NCI-H460 (cell line): ENCODE measurements around the gene YTHDC1. TPM values are rescaled to one million over a fixed set of nuclear protein-coding genes. Genes with fewer than 3 reads are reported as not detected.

ENCODE experiments used
- DNase-seq: peaks from one replicate; pipeline ENCODE4 v3.0.0-alpha.2; 2016; ENCODE audit warnings: low read depth; ENCODE audit errors: extremely low read depth
- total RNA-seq: library from RNA; depleted of rRNA; stranded (reverse); fragments of >200 nt; shearing (Covaris generic); gene quantifications from 2 replicates; pipeline ENCODE4 v1.2.3, GENCODE V29; 2014

The YTHDC1 gene
- total RNA-seq, 1 experiment from 2014 or later = 38.8 TPM

DNA sequence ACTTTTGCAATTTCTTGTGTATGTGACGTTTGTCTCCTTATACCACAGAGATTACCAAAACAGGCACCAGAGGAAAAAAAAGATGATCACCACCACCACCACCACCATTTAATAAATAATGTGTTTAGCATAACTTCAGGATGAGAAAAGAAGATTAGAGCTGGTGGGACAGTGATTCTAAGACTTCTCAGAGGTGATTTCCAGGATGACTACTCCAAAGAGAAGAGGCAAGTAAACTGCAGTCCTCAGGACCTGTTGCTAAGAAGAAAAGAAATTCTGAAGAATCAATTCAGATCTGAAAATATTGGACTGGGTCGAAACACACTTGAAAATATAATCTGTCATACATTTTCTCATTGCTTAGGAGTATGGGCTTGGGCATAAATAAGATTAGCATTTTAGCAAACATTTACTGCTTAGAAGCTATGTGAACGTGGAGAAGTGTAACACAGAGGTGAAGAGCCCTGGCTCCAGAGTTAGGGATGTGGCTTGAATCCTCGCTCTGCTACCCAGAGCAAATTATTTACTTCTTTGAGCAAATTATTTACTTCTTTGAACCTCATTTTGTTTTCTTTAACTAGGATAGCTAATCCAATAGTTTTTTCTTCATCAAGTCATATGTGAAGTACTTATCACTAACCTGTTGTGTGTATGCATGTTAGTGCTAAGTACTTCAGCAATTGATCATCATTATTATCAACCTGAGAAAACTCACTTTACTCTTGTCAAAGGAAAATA is 10.5 kb upstream of the YTHDC1 start:
- DNase-seq = no peak

DNA sequence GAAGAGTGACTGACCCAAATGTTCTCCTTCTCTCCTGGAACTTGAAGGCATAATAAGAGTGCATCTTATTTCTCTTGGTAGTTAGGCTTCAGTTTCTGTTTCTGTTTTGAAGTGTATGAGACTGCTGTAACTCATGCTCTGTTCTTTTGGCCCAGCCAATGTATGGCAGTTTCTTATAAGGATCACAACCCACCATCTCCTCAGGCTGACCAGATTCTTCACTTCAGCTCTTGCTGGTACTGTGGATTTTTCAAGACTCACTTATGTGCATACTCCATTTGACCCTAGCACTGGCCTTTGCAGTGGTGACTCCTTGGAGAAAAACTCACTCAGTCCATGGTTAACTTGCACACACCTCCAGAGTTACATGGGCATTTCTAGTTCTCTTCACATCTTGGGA is 9.6 kb upstream of the YTHDC1 start:
- no peak for DNase-seq

DNA sequence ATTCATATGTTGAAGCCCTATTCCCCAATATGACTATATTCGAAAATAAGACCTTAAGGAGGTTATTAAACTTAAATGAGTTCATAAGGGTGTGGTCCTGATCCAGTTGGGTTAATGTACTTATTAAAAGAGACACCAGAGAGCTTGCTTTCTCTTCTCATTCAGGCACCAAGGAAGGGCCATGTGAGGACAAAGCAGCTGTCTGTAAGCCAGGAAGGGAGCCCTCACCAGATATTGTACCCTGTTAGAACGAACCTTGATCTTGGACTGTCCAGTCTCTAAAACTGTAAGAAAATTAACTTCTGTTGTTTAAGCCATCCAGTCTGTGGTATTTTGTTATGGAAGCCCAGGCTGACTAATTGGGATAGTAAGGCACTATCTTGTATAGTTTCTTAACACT is 9.1 kb upstream of the YTHDC1 start:
- no peak for DNase-seq

DNA sequence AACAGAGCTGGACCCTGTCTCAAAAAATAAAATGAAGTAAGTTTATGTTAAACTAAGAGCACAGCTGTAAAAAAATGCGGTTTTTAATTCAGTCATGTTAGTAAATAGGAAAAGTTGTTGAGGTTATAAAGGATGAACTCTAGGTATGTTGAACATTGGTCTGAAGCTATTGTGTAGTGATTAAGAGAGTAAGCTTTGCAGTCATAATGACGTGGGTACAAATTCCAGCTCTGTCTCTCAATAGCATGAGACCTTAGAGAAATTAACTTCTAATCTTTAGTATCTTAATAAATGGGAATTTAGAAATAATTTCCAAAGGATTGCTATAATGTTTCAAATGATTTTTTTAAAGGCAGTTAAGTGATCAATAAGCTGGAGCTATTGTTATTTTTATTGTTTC is 2.9 kb upstream of the YTHDC1 start:
- DNase-seq = no peak

DNA sequence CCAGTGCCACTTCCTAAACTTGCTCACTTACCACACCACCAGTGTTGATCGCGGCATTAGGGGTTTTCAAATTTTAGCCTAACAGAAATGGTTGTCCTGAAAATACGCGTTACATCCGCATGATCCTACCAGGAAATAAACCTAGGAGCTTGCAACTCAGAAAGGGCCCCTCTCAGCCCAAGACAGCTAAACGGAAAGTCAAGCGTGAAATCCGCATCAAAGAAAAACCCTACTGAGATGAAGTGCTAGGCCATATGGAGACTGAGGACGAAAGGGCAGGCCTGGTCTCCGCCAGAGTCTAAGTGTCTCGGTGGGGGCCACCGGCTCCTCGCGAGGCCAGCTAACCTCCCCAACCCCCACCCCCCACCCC is 626 bp downstream of the YTHDC1 start:
- DNase-seq = no peak

DNA sequence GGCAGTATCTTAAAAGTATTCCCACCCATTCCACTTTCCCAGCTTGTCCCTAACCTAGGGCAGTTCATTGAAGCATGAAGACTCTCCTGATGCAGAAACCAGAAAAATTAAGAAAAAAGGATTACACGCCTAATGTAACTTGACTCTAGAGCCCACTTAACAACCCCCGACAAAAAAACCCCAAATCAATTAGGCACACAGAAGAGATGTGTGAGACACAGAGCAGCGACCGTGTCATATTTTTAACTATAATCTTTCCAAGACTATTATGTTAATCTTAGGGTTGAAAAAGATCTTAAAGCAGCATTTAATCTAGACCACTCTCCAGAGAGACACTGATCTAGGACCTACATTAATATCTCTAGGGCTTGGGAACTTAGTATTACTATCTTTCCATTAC is 1.3 kb downstream of the YTHDC1 start:
- DNase-seq = no peak

DNA sequence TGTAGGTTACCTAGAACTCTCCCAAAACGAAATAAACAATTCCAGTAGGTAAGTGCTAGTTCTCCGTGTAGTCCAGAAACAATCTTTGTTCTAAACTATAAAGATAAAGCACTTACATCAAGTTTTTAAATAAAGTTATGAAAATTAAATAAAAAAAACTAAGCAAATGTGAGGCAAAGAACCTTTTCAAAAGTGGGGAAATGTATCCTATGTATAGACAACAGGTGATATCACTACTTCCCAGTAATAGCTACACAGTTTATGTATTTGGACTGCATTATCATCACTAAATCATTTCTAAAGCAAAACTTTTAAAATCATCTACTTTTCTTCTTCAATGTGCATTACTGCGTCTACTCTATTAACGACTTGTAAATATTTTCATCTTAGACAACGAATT is 2.0 kb downstream of the YTHDC1 start:
- no peak for DNase-seq

DNA sequence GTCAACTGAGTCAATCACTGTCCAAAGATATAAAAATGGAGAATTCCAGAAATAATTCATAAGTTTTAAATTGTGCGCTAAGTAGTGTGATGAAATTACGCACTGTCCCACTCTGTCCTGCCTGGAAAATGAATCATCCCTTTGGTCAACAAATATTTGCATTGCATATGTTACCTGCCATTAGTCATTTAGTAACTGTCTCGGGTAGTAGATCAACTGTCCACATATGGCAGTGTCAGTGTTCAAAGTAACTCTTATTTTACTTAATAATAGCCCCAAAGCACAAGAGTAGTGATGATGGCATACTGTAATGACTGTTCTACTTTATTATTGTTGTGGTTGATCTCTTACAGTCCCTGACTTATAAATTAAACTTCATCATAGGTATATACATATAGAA is 3.4 kb downstream of the YTHDC1 start:
- DNase-seq = no peak

DNA sequence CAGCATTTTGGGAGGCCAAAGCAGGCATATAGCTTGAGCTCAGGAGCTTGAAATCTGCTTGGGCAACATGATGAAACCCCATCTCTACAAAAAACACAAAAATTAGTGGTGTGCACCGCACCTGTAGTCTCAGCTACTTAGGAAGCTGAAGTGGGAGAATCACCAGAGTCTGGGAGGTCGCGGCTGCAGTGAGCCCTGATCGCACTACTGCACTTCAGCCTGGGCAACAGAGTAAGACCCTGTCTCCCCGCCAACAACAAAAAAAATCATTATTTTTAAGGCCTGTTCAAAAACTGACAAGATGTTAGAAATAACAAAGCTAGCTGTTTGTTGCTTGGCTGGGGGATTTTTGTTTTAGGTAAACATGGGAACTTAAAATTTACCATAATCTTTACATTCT is 5.1 kb downstream of the YTHDC1 start:
- no peak for DNase-seq

DNA sequence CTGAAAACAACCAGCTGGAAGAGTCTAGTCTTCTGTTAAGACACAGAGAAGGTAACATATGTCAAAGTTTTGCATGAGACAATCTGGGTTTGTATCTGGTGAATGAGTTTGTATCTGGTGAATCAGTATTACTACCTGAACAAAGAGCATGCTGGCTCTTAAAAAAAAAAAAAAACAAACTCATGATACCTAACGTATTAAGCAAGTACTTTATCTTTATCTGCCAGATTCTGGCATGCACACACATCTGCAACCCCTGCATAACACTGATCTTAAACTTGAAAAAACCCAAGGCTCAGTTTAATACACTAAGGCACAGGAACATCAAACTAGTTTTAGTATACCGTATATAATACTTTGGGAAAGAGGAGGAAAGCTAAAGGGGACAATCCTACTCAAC is 5.8 kb downstream of the YTHDC1 start:
- no peak for DNase-seq

DNA sequence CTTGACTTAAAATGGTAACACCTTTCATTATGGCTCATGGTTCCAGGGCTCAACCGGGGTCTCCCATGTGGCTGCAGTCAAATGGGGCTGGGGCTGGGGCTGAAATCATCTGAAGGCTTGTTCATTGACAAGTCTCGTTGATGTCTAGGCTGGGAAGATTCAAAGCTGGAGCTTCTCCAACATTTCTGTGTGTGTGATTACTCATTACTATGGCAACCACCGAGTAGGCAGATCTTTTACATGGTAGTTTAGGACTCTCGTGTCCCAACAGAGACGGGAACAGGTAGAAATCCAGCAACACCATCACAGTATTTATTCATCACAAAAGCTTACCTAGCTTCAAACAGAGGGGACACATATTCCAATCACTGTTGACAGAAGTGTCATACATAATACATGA is 7.8 kb downstream of the YTHDC1 start:
- DNase-seq = no peak

DNA sequence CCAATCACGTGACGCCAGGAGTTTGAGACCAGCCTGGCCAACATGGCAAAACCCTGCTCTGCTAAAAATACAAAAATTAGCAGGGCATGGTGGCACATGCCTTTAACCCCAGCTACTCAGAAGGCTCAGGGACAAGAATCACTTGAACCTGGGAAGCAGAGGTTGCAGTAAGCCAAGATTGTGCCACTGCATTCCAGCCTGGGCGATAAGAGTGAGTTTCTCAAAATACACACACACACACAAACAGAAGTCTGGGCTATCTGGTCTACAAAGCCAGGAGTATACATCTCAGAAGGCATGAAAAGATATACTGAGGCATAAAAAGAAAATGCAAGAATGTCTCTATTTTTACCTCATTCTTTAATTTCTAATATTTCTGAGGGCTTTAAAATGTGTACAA is 11.3 kb downstream of the YTHDC1 start:
- no peak for DNase-seq

DNA sequence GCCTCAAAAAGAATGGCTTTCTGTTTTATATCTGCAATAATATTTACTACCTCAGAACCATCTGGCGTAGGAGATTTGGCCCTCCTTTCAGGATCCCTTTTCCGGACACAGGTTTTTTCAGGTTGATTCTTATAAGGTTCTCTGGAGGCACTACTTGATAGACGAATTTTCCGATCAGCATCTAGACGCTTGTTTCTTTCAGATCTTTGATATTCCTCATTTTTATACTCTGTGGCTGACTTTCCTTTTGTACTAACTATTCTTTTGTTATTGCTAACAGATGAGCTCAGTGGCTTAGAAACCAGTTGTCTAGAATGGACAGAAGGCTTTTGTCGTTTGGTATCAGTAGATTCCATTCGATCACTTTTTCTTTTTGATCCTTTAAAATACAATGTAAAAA is 12.4 kb downstream of the YTHDC1 start:
- DNase-seq = no peak

DNA sequence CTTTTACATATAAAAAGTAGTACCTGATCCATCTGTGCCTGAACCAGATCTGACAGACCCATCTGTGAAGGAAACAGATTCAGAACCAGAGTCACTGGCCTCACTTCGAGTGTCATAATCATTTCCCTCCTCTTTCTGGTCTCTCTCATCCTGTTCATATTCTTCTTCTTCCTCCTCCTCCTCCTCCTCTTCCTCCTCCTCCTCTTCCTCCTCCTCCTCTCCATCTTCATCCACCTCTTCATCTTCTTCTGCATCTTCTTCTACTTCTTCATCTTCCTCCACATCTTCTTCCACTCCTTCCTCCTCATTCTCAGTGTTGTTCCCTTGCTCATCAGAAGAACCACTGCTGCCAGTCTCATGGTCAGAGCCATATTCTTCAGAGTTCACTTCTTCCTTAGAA is 12.9 kb downstream of the YTHDC1 start:
- no peak for DNase-seq

DNA sequence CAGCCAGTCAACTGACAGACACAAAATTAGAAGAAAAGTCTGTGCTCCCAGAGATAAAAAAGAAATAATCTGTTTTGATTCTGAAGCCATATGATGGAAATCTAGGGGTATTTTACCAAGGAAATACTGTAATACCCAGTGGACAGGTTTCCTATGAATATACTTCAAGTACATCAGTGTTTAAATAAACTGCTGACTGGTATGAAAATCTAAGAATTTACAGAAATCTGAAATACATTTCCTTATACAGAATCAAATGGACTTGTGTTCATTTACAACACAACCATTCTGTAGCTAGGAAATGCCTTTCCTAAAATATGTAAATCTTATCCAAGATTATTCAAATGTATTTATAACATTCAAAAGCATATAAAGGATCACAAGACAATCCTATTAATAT is 13.4 kb downstream of the YTHDC1 start:
- no peak for DNase-seq

DNA sequence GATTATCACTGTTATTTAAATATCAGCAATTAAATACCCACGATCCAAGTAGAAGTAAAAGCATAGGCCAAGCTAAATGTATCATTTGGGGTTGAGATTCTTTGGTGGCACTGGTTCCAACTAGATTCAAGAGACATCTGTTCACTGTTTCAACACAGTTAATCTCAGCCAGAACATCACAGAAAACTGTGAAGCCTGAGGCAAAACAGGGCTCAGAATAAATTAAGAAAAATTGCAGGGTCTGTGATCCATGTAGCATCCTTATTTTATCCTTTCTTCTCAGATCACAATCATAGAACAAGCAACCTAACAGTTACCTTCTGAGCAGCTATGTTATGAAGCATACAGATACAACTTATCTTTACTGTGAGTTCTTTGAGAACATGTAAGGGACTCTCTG is 23.7 kb downstream of the YTHDC1 start:
- no peak for DNase-seq

DNA sequence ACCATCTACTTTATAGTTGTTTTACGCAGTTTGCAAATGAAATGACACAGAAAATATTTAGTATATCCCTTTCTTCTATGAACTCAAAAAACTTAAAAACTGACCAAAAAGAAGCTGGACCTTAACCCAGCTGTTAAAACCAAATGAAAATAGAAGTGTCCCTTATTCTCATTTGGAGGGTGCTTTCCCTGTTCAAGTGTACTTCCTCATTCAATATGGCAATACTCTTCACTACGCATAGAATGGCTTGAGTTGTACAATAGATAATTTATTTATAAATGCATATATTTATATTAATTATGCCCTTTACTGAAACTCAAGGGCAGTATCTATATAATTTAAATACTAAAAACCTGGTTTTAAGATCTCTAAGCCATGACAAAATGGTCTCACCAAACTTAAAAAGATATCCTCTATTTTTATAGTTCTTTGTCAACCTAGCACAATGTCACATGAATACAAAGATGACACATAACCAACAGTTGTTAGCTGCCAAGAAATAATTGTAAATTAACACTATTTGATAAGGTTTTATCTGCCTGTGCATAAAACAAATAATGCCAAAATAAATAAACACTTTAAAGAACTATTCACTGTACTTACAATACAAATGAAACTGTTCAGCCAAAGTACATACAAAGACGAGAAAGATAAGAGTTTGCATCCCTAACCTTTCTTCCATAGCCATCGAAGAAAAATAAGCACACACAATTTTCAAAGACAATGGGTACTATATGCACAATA is 25.2 kb downstream of the YTHDC1 start:
- DNase-seq = no peak

DNA sequence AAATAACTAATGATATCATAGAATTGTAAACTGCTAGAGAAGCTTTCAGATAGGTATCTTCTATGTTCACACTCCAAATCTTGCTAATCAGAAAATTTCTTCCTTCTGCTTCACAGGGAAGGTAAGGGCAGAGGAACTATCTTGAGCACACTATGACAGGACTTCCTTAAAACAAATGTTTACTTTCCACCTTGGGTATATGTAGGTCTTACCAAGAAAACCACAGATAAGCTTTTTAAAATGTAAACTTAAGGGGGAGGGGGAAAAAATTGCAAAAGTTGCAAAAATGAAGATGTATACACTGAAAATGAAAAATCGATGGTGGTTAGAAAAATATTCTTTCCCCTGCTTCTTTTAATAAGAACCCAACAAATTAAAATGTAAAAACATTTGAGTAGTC is 30.9 kb downstream of the YTHDC1 start:
- DNase-seq = no peak

DNA sequence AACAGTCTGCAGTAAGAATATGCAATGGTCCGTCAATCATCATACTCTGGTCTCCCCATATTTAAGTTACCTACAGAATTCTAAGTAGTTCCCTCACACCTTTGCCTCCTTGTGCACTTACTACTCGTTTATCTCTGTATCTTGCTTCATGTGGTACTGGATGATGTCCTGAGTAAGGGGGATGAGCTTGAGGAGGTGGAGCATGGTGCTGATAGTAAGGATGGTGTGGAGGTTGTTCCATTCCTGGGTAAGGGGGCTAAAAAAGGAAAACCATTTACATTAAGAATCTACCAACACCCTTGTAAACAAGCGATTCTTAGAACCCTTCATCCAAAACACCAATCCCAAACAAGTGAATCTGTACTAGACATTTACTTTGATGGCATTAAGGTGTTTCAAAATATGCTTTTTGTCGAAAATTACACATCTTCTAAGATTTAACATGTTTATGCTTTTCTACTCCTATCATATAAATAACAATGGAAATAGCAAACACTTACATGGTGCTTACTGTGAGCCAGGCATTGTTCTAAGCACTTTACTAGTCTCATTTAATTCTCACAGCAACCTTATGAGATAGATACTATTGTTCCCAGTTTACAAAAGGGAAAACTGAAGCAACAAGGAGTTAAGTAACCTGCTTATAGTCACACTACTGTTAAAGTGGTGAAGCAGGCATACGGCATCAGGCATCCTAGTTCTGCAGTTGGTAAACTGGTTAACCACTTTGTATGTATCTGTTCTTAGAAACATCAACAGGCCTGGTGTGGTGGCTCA is 33.5 kb downstream of the YTHDC1 start:
- DNase-seq = no peak

DNA sequence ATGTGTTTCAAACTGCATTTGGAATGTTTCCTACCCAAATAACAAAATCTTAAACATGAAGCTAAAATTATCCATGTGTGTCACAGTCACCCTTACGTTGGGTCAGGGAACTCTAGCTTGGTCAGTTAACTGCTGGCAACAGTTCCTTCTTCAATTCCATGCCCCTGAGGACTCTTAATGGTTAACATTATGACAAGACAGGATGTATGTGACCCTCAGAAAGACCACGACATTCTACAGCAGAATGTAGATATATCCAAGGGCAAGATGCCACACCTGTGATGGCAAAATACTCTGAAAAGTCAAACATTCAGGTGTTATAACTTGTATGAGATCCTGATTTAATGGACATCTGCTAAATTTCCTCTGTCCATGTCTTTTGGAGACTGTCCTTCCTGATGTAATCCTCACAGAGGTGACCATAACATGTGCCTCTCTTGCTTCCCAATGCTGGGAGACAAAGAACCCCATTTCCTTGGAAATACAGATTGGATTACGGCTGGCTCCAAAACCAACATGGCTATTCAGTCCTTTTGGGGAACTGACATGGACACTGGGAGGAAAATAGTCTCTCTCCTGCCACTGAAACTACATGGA is 39.1 kb downstream of the YTHDC1 start:
- no peak for DNase-seq

DNA sequence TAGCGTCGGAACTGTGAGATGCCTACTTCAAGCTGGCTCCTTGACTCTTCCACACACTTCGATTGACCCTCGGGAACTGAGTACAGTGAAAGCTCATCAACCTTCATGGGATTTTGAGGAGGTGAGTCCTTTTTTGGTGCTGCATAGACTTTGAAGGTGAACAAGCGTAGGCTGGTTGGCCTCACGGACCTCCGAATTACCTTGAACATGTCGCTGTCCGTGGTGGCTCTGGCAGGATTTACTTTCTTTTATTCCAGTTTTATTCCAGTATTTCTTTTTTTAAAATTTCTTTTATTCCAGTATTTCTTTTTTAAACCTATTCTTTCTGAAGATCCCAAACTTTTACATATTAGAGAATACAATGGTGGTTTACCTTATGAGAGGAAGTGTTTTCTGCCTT is 45.2 kb downstream of the YTHDC1 start:
- no peak for DNase-seq
